Mucosa of descending colon (tissue), 3 donors: ENCODE measurements around the gene FRMD1. TPM values are rescaled to one million over a fixed set of nuclear protein-coding genes. Genes with fewer than 3 reads are reported as not detected.
A peak's percentile ranks its signal among the peaks of the same experiment; 100 is the strongest.

Experiments
- ATAC-seq: fragments of 200-7000 bp; cut with Tn5 transposase; one replicate; pipeline ENCODE4 v1.9.1; 2020; ENCODE audit warnings: mild to moderate bottlenecking, moderate library complexity
- DNase-seq, 3 donors: peaks; one replicate each; pipeline ENCODE4 v3.0.0-alpha.2; 2020
- H3K36me3 ChIP-seq: fragments of 200-600 bp; one replicate; pipeline ENCODE4 v1.8.0; 2021; ENCODE audit warnings: low read depth, mild to moderate bottlenecking
- H3K4me1 ChIP-seq: fragments of 200-600 bp; one replicate; pipeline ENCODE4 v1.8.0; 2021; ENCODE audit warnings: low read depth, mild to moderate bottlenecking
- H3K4me3 ChIP-seq: fragments of 200-600 bp; one replicate; pipeline ENCODE4 v1.8.0; 2021; ENCODE audit warnings: mild to moderate bottlenecking
- H3K9me3 ChIP-seq: fragments of 200-600 bp; one replicate; pipeline ENCODE4 v1.8.0; 2021; ENCODE audit warnings: mild to moderate bottlenecking
- CTCF ChIP-seq: fragments of 200-600 bp; IDR thresholded peaks from one replicate; pipeline ENCODE4 v1.8.0; 2022; ENCODE audit warnings: antibody characterized with exemption, mild to moderate bottlenecking
- intact Hi-C, 2 donors: fragments of 100-400 bp; cut with DNase I in 1 of 2; cut with micrococcal nuclease in 1 of 2; formaldehyde crosslinking; loops; one replicate each; pipeline versions ENCODE4 v1.11.0 to v1.11.1; 2022; cut with DNase I, micrococcal nuclease
- total RNA-seq, 3 donors: library from RNA; stranded (reverse); fragmentation: NEBNext Ultra II Directional in 2 of 3; extraction: Animal tissue kit (Norgen Biotek cat#: 25700) in 2 of 3; gene quantifications; one replicate each; pipeline versions ENCODE4 v1.2.1 to v1.2.4, GENCODE V29; 2021 to 2023
- donor health status: DM: no; HTN: no; CAD: no; lungs with moderate emphysema.
- donor health status: DM: no; HTN: no; CAD: no.
- donor health status: DM: no; HTN: yes; CAD: no.

FRMD1 gene
- total RNA-seq, 3 donors from 2014 or later = 14.3 to 57.5 (median 17.1) TPM

- DNase-seq (peak; percentile 84 to 86 (median 85)), ATAC-seq (peak; percentile 90)
- intact Hi-C loops = no loop called here
- peak; percentile 22 for TF ChIP-seq CTCF
- no peak overlapping the region for H3K4me3 ChIP-seq
- no peaks in the 10 kb centered on the region for H3K9me3 ChIP-seq
- H3K4me1 ChIP-seq = peaks cover 3% of the 10 kb centered on the region
- no peaks in the 10 kb centered on the region for H3K36me3 ChIP-seq
Observed at GRCh38 chr6:168052291-168052891, 26.6 kb downstream of the FRMD1 start.

GRCh38 chr6:168051648-168052047 is 27.4 kb downstream of the FRMD1 start:
- no peak for TF ChIP-seq CTCF
- intact Hi-C loops = no loop called here
- Histone ChIP-seq H3K4me1 (peaks cover 3% of the 10 kb centered on the region), H3K9me3 (no peaks in the 10 kb centered on the region), H3K4me3 (no peak overlapping the region), H3K36me3 (no peaks in the 10 kb centered on the region)
- ATAC-seq = no peak
- peak in 2 of 3 donors; percentile 35 to 48 for DNase-seq

GRCh38 chr6:168050881-168051586 is 28.0 kb downstream of the FRMD1 start:
- no peak for TF ChIP-seq CTCF

GRCh38 chr6:168050225-168050880 is 28.7 kb downstream of the FRMD1 start:
- Histone ChIP-seq H3K9me3 (no peaks in the 10 kb centered on the region), H3K4me3 (no peak overlapping the region), H3K4me1 (peaks cover 3% of the 10 kb centered on the region), H3K36me3 (no peaks in the 10 kb centered on the region)
- no peak for TF ChIP-seq CTCF
- DNase-seq (peak in 2 of 3 donors; percentile 24 to 49), ATAC-seq (no peak)
- intact Hi-C loops = no loop called here

More at GRCh38 chr6:168050881-168051586, 28.0 kb downstream of the FRMD1 start:
- no peaks in the 10 kb centered on the region for H3K36me3 ChIP-seq
- DNase-seq (peak; percentile 39 to 44 (median 44)), ATAC-seq (no peak)
- intact Hi-C loops = no loop called here
- H3K9me3 ChIP-seq = no peaks in the 10 kb centered on the region
- H3K4me3 ChIP-seq = no peak overlapping the region
- peaks cover 3% of the 10 kb centered on the region for H3K4me1 ChIP-seq

GRCh38 chr6:168049706-168050224 is 29.2 kb downstream of the FRMD1 start:
- no peak for ATAC-seq
- TF ChIP-seq CTCF = no peak
- no peak overlapping the region for H3K4me3 ChIP-seq
- H3K36me3 ChIP-seq = no peaks in the 10 kb centered on the region
- H3K4me1 ChIP-seq = peaks cover 3% of the 10 kb centered on the region
- H3K9me3 ChIP-seq = no peaks in the 10 kb centered on the region
- intact Hi-C loops = no loop called here
- DNase-seq = no peak
